AG08395 (cell line): ENCODE results near the gene PSMD9.
"Not testable (repeated sequence)": the region's sequence is repeated elsewhere in the genome, so short reads cannot be mapped to it uniquely, and the experiment has no call there.

Source experiments
- DNase-seq: peaks from one replicate; pipeline ENCODE4 v3.0.0; 2012; ENCODE audit warnings: mixed read lengths, low spot score

Gene PSMD9

GRCh38 chr12:121921066-121921465 lies 32.5 kb downstream of the PSMD9 start:
- no peak for DNase-seq

- DNase-seq = peak; percentile 72
Observed at GRCh38 chr12:121925358-121925695, 36.7 kb downstream of the PSMD9 start.

- DNase-seq = no peak
Observed at GRCh38 chr12:121926874-121927706, 38.5 kb downstream of the PSMD9 start.

- no peak for DNase-seq
Observed at GRCh38 chr12:121927813-121928212, 39.2 kb downstream of the PSMD9 start.

GRCh38 chr12:121929545-121929944 lies 41.0 kb downstream of the PSMD9 start:
- not testable (repeated sequence) for DNase-seq

GRCh38 chr12:121930862-121931261 lies 42.3 kb downstream of the PSMD9 start:
- DNase-seq = no peak

- no peak for DNase-seq
Observed at GRCh38 chr12:121932176-121932536, 43.6 kb downstream of the PSMD9 start.

- DNase-seq = no peak
Observed at GRCh38 chr12:121932914-121933521, 44.4 kb downstream of the PSMD9 start.

GRCh38 chr12:121933522-121934308 lies 45.1 kb downstream of the PSMD9 start:
- no peak for DNase-seq

- no peak for DNase-seq
Observed at GRCh38 chr12:121934309-121934664, 45.7 kb downstream of the PSMD9 start.

- no peak for DNase-seq
Observed at GRCh38 chr12:121937654-121938053, 49.1 kb downstream of the PSMD9 start.

GRCh38 chr12:121939186-121939585 lies 50.6 kb downstream of the PSMD9 start:
- DNase-seq = no peak

GRCh38 chr12:121939992-121940766 lies 51.6 kb downstream of the PSMD9 start:
- DNase-seq = no peak

- no peak for DNase-seq
Observed at GRCh38 chr12:121942145-121942718, 53.6 kb downstream of the PSMD9 start.

- DNase-seq = no peak
Observed at GRCh38 chr12:121943926-121944325, 55.3 kb downstream of the PSMD9 start.

- DNase-seq = no peak
Observed at GRCh38 chr12:121946313-121947025, 57.9 kb downstream of the PSMD9 start.

- no peak for DNase-seq
Observed at GRCh38 chr12:121947981-121948380, 59.4 kb downstream of the PSMD9 start.

GRCh38 chr12:121949648-121950397 lies 61.2 kb downstream of the PSMD9 start:
- peak; percentile 17 for DNase-seq

GRCh38 chr12:121953117-121953692 lies 64.6 kb downstream of the PSMD9 start:
- DNase-seq = no peak

GRCh38 chr12:121953695-121954094 lies 65.1 kb downstream of the PSMD9 start:
- DNase-seq = no peak
